PC-9 (cell line): Measurements from ENCODE around the gene BCL2. TPM values are rescaled to one million over a fixed set of nuclear protein-coding genes. Genes with fewer than 3 reads are reported as not detected.

Source experiments
- BruUV-seq: library from RNA; stranded (reverse); fragments of 400-500 nt; replicated peaks from 2 replicates; lab custom pipeline; 2021; lab: Mats Ljungman, UMichigan
- CTCF ChIA-PET: fragments of 300-600 bp; sonication (Branson Sonifier 250); formaldehyde crosslinking; loops from one replicate; lab custom pipeline; 2022; ENCODE audit warnings: antibody characterized with exemption; lab: Charles Lee
- POLR2A ChIA-PET: fragments of 300-600 bp; sonication (Branson Sonifier 250); formaldehyde crosslinking; loops from one replicate; lab custom pipeline; 2022; ENCODE audit warnings: antibody characterized with exemption; ENCODE audit not compliant: unreplicated experiment; lab: Charles Lee
- DNase-seq, 2 experiments: peaks; one replicate each; pipeline versions ENCODE4 v3.0.0 to v3.0.0-alpha.2; 2015 to 2022; ENCODE audit warnings: mixed read lengths in 1 of 2
- H2AFZ ChIP-seq: fragments of 200-600 bp; sonication (generic); 2 replicates; pipeline ENCODE4 v1.8.1; 2017; ENCODE audit warnings: antibody characterized with exemption
- H3F3A ChIP-seq: fragments of 200-600 bp; sonication (generic); 2 replicates; pipeline ENCODE4 v1.8.1; 2017; ENCODE audit warnings: antibody characterized with exemption, mild to moderate bottlenecking, low read depth; ENCODE audit not compliant: insufficient read depth
- H3K27ac ChIP-seq: fragments of 200-600 bp; sonication (generic); 2 replicates; pipeline ENCODE4 v1.6.1; 2016; ENCODE audit warnings: mixed run types
- H3K27me3 ChIP-seq: fragments of 200-600 bp; sonication (generic); 2 replicates; pipeline ENCODE4 v1.6.1; 2016; ENCODE audit warnings: low read depth, mixed run types; ENCODE audit not compliant: insufficient read depth
- H3K36me3 ChIP-seq: fragments of 200-600 bp; sonication (generic); 2 replicates; pipeline ENCODE4 v1.6.1; 2016; ENCODE audit warnings: low read depth, mixed run types
- H3K4me1 ChIP-seq: fragments of 200-600 bp; sonication (generic); replicated peaks from 2 replicates; pipeline ENCODE4 v1.6.1; 2016; ENCODE audit warnings: mixed run types; ENCODE audit not compliant: insufficient read depth
- H3K4me2 ChIP-seq: fragments of 200-600 bp; sonication (generic); 2 replicates; pipeline ENCODE4 v1.6.1; 2017; ENCODE audit warnings: mixed run types
- H3K4me3 ChIP-seq: fragments of 200-600 bp; sonication (generic); 2 replicates; pipeline ENCODE4 v1.6.1; 2016; ENCODE audit warnings: mixed run types
- H3K79me2 ChIP-seq: fragments of 200-600 bp; sonication (generic); 2 replicates; pipeline ENCODE4 v1.6.1; 2017; ENCODE audit warnings: low read depth, mixed run types
- H3K9me2 ChIP-seq: fragments of 200-600 bp; sonication (generic); 2 replicates; pipeline ENCODE4 v1.8.1; 2017; ENCODE audit warnings: mild to moderate bottlenecking; ENCODE audit not compliant: insufficient read depth
- H3K9me3 ChIP-seq: fragments of 200-600 bp; sonication (generic); 2 replicates; pipeline ENCODE4 v1.8.1; 2016; ENCODE audit warnings: low read depth; ENCODE audit not compliant: insufficient read depth
- H4K20me1 ChIP-seq: fragments of 200-600 bp; sonication (generic); 2 replicates; pipeline ENCODE4 v1.8.1; 2017; ENCODE audit not compliant: insufficient read depth
- EZH2 ChIP-seq: fragments of 200-600 bp; sonication (generic); IDR thresholded peaks from 2 replicates; pipeline ENCODE4 v1.8.0; 2017; ENCODE audit warnings: antibody characterized with exemption, low read depth
- intact Hi-C: fragments of 100-400 bp; cut with micrococcal nuclease; formaldehyde crosslinking; loops from one replicate; pipeline ENCODE4 v1.10.0; 2022; ENCODE audit not compliant: unreplicated experiment
- total RNA-seq: library from RNA; stranded (reverse); gene quantifications from 2 replicates; pipeline ENCODE4 v1.2.3, GENCODE V29; 2021
- TF ChIP-seq, protein P1 (sequence below): fragments of 200-600 bp; sonication (generic); conservative IDR thresholded peaks from 2 replicates; pipeline ENCODE4 v1.6.1; 2017; ENCODE audit warnings: mixed run types, antibody characterized with exemption, mild to moderate bottlenecking, moderate library complexity

BCL2 gene
- total RNA-seq, 1 experiment from 2014 or later: 2.0 TPM

DNA sequence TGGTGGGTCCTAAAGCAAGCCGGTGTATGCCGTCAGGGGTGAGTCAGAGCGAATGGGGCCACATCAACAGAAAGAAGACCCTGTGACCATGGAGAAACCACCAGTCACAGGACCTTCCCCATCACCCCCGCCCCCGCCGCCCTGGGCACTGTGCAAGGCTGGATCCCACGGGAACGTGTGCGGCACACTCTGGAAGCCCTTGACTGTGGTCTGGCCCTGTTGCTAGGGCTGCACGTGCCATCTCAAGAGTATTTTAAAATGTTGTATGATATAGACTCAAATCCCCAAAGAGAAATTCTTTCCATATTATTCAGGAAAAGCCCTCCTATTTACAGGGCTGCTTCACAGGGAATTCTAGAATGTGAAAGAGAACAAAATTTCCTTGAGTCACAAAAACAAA, 174.8 kb downstream of the BCL2 start:
- CTCF ChIA-PET: no interaction called here
- TF ChIP-seq, protein P1, sequence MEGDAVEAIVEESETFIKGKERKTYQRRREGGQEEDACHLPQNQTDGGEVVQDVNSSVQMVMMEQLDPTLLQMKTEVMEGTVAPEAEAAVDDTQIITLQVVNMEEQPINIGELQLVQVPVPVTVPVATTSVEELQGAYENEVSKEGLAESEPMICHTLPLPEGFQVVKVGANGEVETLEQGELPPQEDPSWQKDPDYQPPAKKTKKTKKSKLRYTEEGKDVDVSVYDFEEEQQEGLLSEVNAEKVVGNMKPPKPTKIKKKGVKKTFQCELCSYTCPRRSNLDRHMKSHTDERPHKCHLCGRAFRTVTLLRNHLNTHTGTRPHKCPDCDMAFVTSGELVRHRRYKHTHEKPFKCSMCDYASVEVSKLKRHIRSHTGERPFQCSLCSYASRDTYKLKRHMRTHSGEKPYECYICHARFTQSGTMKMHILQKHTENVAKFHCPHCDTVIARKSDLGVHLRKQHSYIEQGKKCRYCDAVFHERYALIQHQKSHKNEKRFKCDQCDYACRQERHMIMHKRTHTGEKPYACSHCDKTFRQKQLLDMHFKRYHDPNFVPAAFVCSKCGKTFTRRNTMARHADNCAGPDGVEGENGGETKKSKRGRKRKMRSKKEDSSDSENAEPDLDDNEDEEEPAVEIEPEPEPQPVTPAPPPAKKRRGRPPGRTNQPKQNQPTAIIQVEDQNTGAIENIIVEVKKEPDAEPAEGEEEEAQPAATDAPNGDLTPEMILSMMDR: no peak
- no peak for TF ChIP-seq EZH2

DNA sequence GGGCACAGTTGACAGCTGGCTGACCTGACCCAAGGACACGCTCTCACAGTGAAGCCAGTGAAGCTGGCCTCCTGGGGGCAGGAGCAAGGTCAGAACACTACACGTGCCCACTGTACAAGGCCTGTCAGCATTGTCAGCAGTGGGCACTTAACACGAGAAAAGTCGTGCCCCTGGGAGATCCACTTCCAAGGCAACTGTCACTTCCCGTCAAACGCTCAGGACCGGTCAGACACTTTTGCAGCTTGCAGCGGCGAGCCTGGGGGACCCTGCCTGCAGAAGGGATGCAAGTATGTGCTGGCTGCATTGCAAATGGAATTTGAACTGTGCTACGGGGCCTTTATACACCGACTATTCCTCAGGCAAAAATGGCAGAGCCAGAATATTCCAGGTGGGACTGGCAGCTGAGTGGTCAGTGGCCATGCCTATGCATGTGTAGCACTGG, 176.2 kb downstream of the BCL2 start:
- no peak overlapping the region for H3K4me2 ChIP-seq

More for the DNA sequence above, 174.8 kb downstream of the BCL2 start:
- no peaks in the 10 kb centered on the region for H3K9me2 ChIP-seq
- POLR2A ChIA-PET: no interaction called here
- no peak overlapping the region for H2AFZ ChIP-seq
- H3K4me3 ChIP-seq: no peak overlapping the region
- H3K79me2 ChIP-seq: no peaks in the 10 kb centered on the region
- H3K27me3 ChIP-seq: no peaks in the 10 kb centered on the region
- no peaks in the 10 kb centered on the region for H3F3A ChIP-seq
- H3K9me3 ChIP-seq: no peaks in the 10 kb centered on the region
- no peak overlapping the region for H3K4me2 ChIP-seq
- no peak for DNase-seq
- H3K36me3 ChIP-seq: no peaks in the 10 kb centered on the region
- no peaks in the 10 kb centered on the region for H4K20me1 ChIP-seq
- no TSS peak for BruUV-seq
- intact Hi-C loops: no loop called here
- no peaks in the 10 kb centered on the region for H3K4me1 ChIP-seq
- H3K27ac ChIP-seq: no peak overlapping the region

DNA sequence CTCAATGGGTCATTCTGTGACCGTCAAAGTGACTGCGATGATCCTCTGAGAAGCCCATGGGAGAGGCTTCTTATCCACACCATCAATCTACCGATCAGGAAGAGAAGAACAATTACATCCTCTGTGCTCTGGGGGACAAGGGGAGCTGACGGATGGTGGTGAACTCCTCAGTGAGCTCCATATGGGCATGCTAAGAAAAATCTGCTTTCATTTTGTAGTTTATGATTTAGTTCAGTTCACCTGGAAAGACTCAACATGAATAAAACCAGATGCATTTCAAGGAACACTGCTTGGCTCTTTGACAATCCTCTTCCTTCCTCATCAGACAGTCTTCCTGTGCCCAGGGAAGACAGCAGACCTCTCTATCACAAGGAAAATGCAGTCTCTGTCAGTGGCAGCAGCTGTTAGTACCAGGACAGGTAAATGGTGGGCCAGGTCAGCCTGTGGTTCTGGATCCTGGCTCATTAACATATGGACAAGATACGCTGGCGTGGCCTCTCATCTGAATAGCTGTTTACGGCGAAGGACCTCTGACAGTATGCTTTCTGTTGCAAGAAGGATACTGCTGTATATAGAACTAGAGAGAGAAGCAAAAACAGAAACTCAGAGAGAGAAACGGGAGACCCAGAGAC, 176.9 kb downstream of the BCL2 start:
- ChIA-PET CTCF (no interaction called here), POLR2A (no interaction called here)
- no peaks in the 10 kb centered on the region for H3K9me2 ChIP-seq
- no peaks in the 10 kb centered on the region for H3K27me3 ChIP-seq
- H3K79me2 ChIP-seq: no peaks in the 10 kb centered on the region
- no peak for DNase-seq
- no peaks in the 10 kb centered on the region for H3K9me3 ChIP-seq
- H4K20me1 ChIP-seq: no peaks in the 10 kb centered on the region
- no peak overlapping the region for H2AFZ ChIP-seq
- H3F3A ChIP-seq: no peaks in the 10 kb centered on the region
- H3K4me2 ChIP-seq: no peak overlapping the region
- no peak overlapping the region for H3K27ac ChIP-seq
- TF ChIP-seq, protein P1: no peak
- no peak for TF ChIP-seq EZH2
- H3K4me1 ChIP-seq: no peaks in the 10 kb centered on the region
- BruUV-seq: no TSS peak
- H3K4me3 ChIP-seq: no peak overlapping the region
- H3K36me3 ChIP-seq: no peaks in the 10 kb centered on the region
- intact Hi-C loops: loop anchor here (2.0 kb wide), 1 partner anchor 62 kb away; no protein-coding TSS in a partner anchor

More for the DNA sequence above, 176.2 kb downstream of the BCL2 start:
- no TSS peak for BruUV-seq
- Histone ChIP-seq H3K27ac (no peak overlapping the region), H3K36me3 (no peaks in the 10 kb centered on the region), H3K27me3 (no peaks in the 10 kb centered on the region), H3K9me3 (no peaks in the 10 kb centered on the region), H4K20me1 (no peaks in the 10 kb centered on the region), H3F3A (no peaks in the 10 kb centered on the region), H3K4me1 (no peaks in the 10 kb centered on the region), H3K4me3 (no peak overlapping the region), H3K9me2 (no peaks in the 10 kb centered on the region), H3K79me2 (no peaks in the 10 kb centered on the region), H2AFZ (no peak overlapping the region)
- ChIA-PET POLR2A (no interaction called here), CTCF (no interaction called here)
- no peak for DNase-seq
- intact Hi-C loops: loop anchor here (2.0 kb wide), 1 partner anchor 61 kb away; no protein-coding TSS in a partner anchor
- no peak for TF ChIP-seq EZH2
- TF ChIP-seq, protein P1: no peak
